ENCODE data around the gene PIM1. TPM values are rescaled to one million over a fixed set of nuclear protein-coding genes. Genes with fewer than 3 reads are reported as not detected.

The PIM1 gene
- total RNA-seq (2014; rRNA removed; shearing (Covaris generic)) (27.4 and 31.4 TPM in 2 replicates), total RNA-seq (2022) (24.7 and 35.8 TPM in 2 replicates), Bru-seq, nascent RNA (percentile 78 among the genes with signal in this experiment), BruChase-seq, experiment 1, labeled RNA remaining after a 6-hour chase (percentile 61 among the genes with signal in this experiment), BruChase-seq, experiment 2, labeled RNA remaining after a 2-hour chase (percentile 72 among the genes with signal in this experiment)
- long read RNA-seq, transcript PIM1-201 (6 exons, 2,650 nt): major isoform, 9 of 14 reads
- long read RNA-seq, partial matches to known transcripts: 1 of 14 reads
- long read RNA-seq, other reads (novel, unspliced or antisense): 4 of 14 reads

- TF ChIP-seq EZH2phosphoT487 (IDR thresholded peaks at IDR 0.05; ENCODE audit: borderline replicate concordance, low read depth, low read length): no peak
- TF ChIP-seq CTCF (conservative IDR thresholded peaks at IDR 0.05; ENCODE audit: low read length): no peak
- intact Hi-C loops (cut with micrococcal nuclease; ENCODE audit: unreplicated experiment): loop anchor here (1.0 to 10.0 kb wide), 3 partner anchors 14 to 405 kb away; no protein-coding TSS in a partner anchor
- H3K79me2 ChIP-seq (ENCODE audit: insufficient read depth, low read depth, low read length): peaks cover 20% of the 10 kb centered on the region; the same call in 1 of the 2 replicates
- H3K9me2 ChIP-seq (ENCODE audit: insufficient read depth, low read length): no peaks in the 10 kb centered on the region
- ChIA-PET POLR2A (interaction anchor here (0.6 to 4.8 kb wide), 5 partner anchors 13 to 118 kb away, joined by 3 to 40 read pairs (median 12); no protein-coding TSS in a partner anchor), CTCF (ENCODE audit: unreplicated experiment) (interaction anchor here (0.6 kb wide), 2 partner anchors 159 to 571 kb away, joined by 3 to 5 read pairs; no protein-coding TSS in a partner anchor)
- BruUV-seq (replicated peaks): no TSS peak
- H3K4me3 ChIP-seq (ENCODE audit: low read depth, low read length, poor library complexity, severe bottlenecking): peak within 1 kb of the TSS; percentile 96
- peak within 1 kb of the TSS; percentile 83 for H2AFZ ChIP-seq (ENCODE audit: low read length)
- peaks cover 13% of the 10 kb centered on the region for H4K20me1 ChIP-seq (ENCODE audit: insufficient read depth, low read length)
- peak within 1 kb of the TSS; percentile 71 for H3K27ac ChIP-seq (ENCODE audit: low read depth, low read length, poor library complexity, severe bottlenecking)
- H3K4me1 ChIP-seq (ENCODE audit: insufficient read depth, low read length, poor library complexity, severe bottlenecking): peaks cover 19% of the 10 kb centered on the region
- DNase-seq (ENCODE audit: low spot score): peak; percentile 97
- H3K36me3 ChIP-seq (ENCODE audit: insufficient read depth, low read length): peaks cover 37% of the 10 kb centered on the region
- no peaks in the 10 kb centered on the region for H3K9me3 ChIP-seq (ENCODE audit: low read length)
- peak within 1 kb of the TSS; percentile 92 for H3K4me2 ChIP-seq (ENCODE audit: low read length)
Measured at GRCh38 chr6:37169496-37170272, at the start of gene PIM1. Gene PIM1 (plus strand): TSS chr6:37170152. CDS start chr6:37170576, 424 bp downstream.

GRCh38 chr6:37121556-37121955 is 48.4 kb upstream of the PIM1 start:
- intact Hi-C loops (cut with micrococcal nuclease; ENCODE audit: unreplicated experiment): no loop called here

GRCh38 chr6:37122861-37123260 is 47.1 kb upstream of the PIM1 start:
- DNase-seq (ENCODE audit: low spot score): no peak
- H3K4me3 ChIP-seq (ENCODE audit: low read depth, low read length, poor library complexity, severe bottlenecking): no peak overlapping the region
- intact Hi-C loops (cut with micrococcal nuclease; ENCODE audit: unreplicated experiment): no loop called here
- no peak overlapping the region for H2AFZ ChIP-seq (ENCODE audit: low read length)
- no peaks in the 10 kb centered on the region for H3K4me1 ChIP-seq (ENCODE audit: insufficient read depth, low read length, poor library complexity, severe bottlenecking)
- H3K27ac ChIP-seq (ENCODE audit: low read depth, low read length, poor library complexity, severe bottlenecking): no peak overlapping the region
- H3K9me3 ChIP-seq (ENCODE audit: low read length): no peaks in the 10 kb centered on the region
- H4K20me1 ChIP-seq (ENCODE audit: insufficient read depth, low read length): no peaks in the 10 kb centered on the region
- no peaks in the 10 kb centered on the region for H3K79me2 ChIP-seq (ENCODE audit: insufficient read depth, low read depth, low read length)
- H3K36me3 ChIP-seq (ENCODE audit: insufficient read depth, low read length): no peaks in the 10 kb centered on the region
- no peaks in the 10 kb centered on the region for H3K9me2 ChIP-seq (ENCODE audit: insufficient read depth, low read length)
- CTCF ChIA-PET (ENCODE audit: unreplicated experiment): no interaction called here
- POLR2A ChIA-PET: no interaction called here
- no TSS peak for BruUV-seq (replicated peaks)
- TF ChIP-seq CTCF (conservative IDR thresholded peaks at IDR 0.05; ENCODE audit: low read length) (no peak), EZH2phosphoT487 (IDR thresholded peaks at IDR 0.05; ENCODE audit: borderline replicate concordance, low read depth, low read length) (no peak)
- H3K4me2 ChIP-seq (ENCODE audit: low read length): no peak overlapping the region

More at GRCh38 chr6:37121556-37121955, 48.4 kb upstream of the PIM1 start:
- no peak for TF ChIP-seq EZH2phosphoT487 (IDR thresholded peaks at IDR 0.05; ENCODE audit: borderline replicate concordance, low read depth, low read length)
- Histone ChIP-seq H3K36me3 (ENCODE audit: insufficient read depth, low read length) (no peaks in the 10 kb centered on the region), H3K79me2 (ENCODE audit: insufficient read depth, low read depth, low read length) (no peaks in the 10 kb centered on the region), H3K27ac (ENCODE audit: low read depth, low read length, poor library complexity, severe bottlenecking) (no peak overlapping the region), H3K4me2 (ENCODE audit: low read length) (no peak overlapping the region), H3K9me2 (ENCODE audit: insufficient read depth, low read length) (no peaks in the 10 kb centered on the region), H3K4me1 (ENCODE audit: insufficient read depth, low read length, poor library complexity, severe bottlenecking) (no peaks in the 10 kb centered on the region), H2AFZ (ENCODE audit: low read length) (no peak overlapping the region), H3K9me3 (ENCODE audit: low read length) (no peaks in the 10 kb centered on the region), H3K4me3 (ENCODE audit: low read depth, low read length, poor library complexity, severe bottlenecking) (no peak overlapping the region), H4K20me1 (ENCODE audit: insufficient read depth, low read length) (no peaks in the 10 kb centered on the region)
- no peak for DNase-seq (ENCODE audit: low spot score)
- ChIA-PET CTCF (ENCODE audit: unreplicated experiment) (no interaction called here), POLR2A (no interaction called here)
- BruUV-seq (replicated peaks): no TSS peak
